GM13976 (cell line): Measurements from ENCODE around the gene OLFM1.

Experiments
- DNase-seq: peaks from one replicate; pipeline ENCODE4 v3.0.0; 2012; ENCODE audit warnings: low spot score
- in situ Hi-C: fragments of 300-500 bp; cut with MboI; formaldehyde crosslinking; loops from one replicate; pipeline ENCODE4 v1.12.0; 2022; ENCODE audit warnings: low sequenced_read_pairs, mixed read lengths, inconsistent platforms; ENCODE audit not compliant: unreplicated experiment
- TF ChIP-seq, protein P1 (sequence below): IDR thresholded peaks from 2 replicates; pipeline ENCODE4 v1.5.1; 2012; ENCODE audit warnings: borderline replicate concordance, mild to moderate bottlenecking; ENCODE audit not compliant: insufficient read depth; ENCODE audit errors: extremely low read depth, missing control alignments, control extremely low read depth

OLFM1 gene

DNA sequence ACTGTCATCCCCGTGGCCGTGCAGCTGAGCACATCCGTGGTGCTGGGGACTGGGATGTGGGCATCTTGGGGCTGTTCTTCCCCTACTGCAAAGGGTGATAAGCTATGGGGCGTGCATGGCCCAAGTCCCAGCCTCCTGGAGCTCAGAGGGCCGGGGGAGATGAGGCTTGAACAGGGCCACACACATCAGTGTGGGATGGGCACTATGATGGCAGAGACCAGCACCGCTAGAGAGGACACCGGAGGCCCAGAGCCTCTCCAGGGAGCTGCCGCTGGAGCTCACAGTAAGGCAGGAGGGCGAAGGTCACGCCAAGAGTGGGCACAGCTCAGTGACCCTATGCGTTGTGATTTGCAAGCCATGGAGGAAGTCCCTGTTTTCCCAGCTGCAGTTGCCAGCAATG, 63.5 kb downstream of the OLFM1 start:
- TF ChIP-seq, protein P1, sequence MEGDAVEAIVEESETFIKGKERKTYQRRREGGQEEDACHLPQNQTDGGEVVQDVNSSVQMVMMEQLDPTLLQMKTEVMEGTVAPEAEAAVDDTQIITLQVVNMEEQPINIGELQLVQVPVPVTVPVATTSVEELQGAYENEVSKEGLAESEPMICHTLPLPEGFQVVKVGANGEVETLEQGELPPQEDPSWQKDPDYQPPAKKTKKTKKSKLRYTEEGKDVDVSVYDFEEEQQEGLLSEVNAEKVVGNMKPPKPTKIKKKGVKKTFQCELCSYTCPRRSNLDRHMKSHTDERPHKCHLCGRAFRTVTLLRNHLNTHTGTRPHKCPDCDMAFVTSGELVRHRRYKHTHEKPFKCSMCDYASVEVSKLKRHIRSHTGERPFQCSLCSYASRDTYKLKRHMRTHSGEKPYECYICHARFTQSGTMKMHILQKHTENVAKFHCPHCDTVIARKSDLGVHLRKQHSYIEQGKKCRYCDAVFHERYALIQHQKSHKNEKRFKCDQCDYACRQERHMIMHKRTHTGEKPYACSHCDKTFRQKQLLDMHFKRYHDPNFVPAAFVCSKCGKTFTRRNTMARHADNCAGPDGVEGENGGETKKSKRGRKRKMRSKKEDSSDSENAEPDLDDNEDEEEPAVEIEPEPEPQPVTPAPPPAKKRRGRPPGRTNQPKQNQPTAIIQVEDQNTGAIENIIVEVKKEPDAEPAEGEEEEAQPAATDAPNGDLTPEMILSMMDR, result no peak
- DNase-seq, result no peak
- in situ Hi-C loops, result no loop called here

DNA sequence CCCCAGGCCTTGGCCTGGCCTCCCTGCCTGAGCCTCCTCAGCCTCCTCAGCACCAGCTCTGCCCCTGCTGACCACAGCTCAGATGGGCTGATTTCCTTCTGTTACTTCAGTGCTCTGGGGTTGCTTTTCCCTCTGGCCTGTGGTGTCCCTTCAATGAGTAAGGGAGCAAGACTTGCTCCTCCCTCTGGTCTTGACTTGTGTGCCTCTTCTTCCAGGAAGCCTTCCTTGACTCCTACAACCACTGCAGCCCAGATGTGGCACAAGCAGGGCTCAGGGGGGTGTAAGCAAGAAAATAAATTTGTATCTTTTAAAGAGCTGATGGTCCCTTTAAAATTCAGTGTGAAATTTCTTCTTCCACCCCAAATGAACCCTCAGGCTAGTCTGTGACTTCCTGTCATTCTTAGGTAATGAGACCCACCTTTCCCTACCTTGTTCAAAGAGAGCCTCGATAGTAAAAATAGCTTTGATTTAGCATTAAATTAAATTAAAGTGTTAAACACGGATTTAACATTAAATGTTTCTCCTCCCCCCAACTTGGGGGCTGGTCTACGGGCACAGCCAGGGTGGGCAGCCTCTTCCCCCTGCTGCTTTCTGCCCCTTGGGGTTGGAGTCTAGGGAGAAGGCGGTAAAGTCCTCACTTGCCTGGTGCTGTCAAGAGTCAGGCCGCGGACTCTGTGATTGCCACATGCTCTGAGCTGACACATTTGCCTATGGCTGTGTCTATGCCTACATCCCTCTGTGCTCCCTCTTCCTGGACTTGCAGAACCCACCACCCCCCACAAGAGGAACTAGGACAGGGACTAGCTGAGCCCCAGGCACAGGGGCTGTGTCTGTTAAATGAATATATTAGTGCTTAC, 64.5 kb downstream of the OLFM1 start:
- in situ Hi-C loops, result no loop called here
- TF ChIP-seq, protein P1, result no peak
- no peak for DNase-seq

DNA sequence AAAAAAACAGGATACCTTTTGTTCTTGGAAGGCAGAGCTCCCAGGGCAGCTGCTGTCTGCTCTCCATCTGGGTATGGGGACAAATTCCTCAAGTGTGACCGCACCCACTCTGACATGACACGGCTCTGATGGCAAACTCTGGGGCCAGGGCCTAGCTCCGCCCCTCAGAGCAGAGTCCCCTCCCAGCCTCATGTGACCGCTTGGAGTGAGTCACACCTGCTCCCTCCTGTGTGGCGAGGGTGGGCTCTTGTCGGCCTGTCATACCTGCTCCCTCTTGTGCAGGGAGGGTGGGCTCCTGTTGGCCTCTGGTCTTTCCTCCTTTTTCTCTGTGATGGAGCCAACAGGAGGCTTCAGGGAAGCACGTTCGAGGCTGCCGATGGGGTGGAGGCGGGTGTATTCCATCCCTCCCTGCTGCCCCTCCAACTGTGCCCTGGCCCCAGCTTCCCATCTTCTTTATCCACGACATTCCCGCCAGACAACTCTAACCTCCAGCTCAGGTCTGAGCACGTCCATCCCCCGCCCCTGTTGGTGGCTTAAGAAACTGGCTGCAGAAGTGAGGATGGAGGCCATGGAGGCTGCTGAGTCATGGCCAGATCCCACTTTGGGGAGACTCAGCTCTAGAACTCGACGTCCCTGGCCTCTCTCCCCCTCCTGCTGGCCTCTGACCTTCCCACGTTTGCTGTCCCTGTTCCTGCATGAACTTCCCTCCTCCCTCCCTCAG, 65.3 kb downstream of the OLFM1 start:
- TF ChIP-seq, protein P1, result no peak
- in situ Hi-C loops, result no loop called here
- DNase-seq, result no peak

DNA sequence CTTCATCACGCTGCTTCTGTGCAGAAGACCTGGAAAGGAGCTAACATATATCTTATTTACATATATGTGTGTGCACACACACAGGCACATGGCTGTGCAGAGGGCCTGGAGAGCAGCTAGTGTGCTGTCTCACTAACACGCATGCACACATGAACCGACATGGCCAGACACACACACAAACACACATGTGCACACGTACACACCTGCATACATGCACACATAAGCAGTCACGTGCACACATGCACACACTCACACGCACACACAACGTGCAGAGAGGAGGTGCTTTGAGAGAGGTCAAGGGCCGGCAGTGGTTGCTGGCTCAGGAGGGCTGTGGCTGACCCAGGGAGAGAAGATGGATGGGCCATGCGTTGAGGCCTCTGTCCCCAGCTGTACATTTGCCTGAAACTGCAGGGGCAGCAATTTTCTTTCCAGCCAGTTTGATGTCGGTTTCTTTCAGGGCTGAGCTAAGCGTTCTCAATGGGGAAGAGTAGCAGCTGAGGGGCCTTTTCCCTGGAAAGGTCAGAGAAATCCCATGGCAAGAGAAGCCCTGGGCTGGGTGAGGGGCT, 66.7 kb downstream of the OLFM1 start:
- in situ Hi-C loops, result no loop called here
- TF ChIP-seq, protein P1, result no peak
- no peak for DNase-seq

DNA sequence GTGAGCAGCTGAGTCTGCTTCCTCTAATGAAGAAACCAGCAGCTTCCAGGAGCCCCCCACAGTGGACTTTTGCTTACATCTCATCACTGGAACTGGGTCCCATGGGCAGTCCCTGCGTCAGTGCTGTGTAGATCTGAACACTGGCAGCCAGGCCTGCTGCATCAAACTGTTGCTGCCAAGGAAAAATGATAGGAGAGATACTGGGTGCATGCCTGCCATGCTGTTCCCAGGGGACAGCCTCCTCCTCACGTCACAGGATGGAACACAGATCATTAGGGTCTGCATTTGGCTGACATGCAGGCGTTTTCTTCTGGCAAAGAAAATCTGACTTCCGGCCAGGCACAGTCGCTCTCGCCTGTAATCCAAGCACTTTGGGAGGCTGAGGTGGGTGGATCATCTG, 67.9 kb downstream of the OLFM1 start:
- in situ Hi-C loops, result no loop called here
- no peak for DNase-seq
- TF ChIP-seq, protein P1, result no peak

DNA sequence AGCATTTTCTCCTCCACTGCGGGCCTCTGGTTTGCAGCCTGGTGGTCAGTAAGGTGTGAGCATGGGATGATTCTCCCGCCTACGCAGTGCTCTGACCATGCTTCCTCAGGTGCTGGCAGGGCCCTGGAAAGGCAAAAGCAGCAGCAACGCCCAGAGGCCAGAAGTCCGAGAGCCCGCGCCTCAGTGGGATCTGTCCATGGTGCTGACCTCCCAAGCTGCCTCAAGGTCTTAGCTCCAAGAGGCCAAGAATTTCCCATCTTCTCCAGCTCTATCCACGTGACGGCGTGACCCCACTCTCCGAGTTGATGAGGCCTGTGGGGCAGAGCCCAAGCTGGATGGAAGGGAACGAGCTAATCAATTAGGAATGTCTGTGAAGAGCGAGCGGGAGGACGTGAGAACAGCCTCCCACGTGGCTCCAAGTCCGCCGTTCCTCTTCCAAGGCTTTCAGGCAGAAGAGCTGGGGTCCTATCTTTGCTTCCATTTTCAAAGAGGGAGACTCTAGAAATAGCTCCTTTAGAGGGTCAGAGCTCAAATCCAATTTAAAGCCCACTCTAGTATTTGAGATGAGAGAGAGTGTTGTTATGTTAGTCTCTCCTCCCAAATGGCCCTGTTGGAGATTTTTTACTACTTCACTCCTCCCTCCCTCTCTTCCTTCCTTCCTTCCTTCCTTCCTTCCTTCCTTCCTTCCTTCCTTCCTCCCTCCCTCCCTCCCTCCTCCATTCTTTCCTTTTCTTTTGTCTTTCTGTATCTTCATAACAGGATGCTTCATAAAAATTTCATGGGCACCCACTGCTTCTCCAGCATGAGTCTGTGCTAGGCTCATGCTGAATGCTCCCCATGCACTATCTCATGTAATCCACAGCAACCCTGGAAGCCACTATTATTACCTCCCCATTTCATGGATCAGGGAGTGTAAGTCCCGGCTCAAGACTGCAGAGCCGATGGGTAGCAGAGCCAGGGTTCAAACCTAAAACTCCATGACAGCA, 69.3 kb downstream of the OLFM1 start:
- TF ChIP-seq, protein P1, result no peak
- in situ Hi-C loops, result no loop called here

More for the DNA sequence above, 69.3 kb downstream of the OLFM1 start:
- peak; percentile 69 for DNase-seq
